Measurements from ENCODE around the gene TPGS2. TPM values are rescaled to one million over a fixed set of nuclear protein-coding genes. Genes with fewer than 3 reads are reported as not detected.
"Not testable (repeated sequence)": the region's sequence is repeated elsewhere in the genome, so short reads cannot be mapped to it uniquely, and the experiment has no call there.

TPGS2 gene
- total RNA-seq, 1 donor from 2014 or later: 93.8 TPM

- DNase-seq (ENCODE audit: low spot score in 2 of 2) (no peak), FAIRE-seq (no peak)
These were observed 48.1 kb downstream of the TPGS2 start for GRCh38 chr18:36780748-36781147.

GRCh38 chr18:36777566-36777965 is 51.2 kb downstream of the TPGS2 start:
- DNase-seq (ENCODE audit: low spot score in 2 of 2) (no peak), FAIRE-seq (no peak)

GRCh38 chr18:36776650-36777049 is 52.2 kb downstream of the TPGS2 start:
- no peak for FAIRE-seq
- no peak for DNase-seq (ENCODE audit: low spot score in 2 of 2)

GRCh38 chr18:36775396-36775795 is 53.4 kb downstream of the TPGS2 start:
- DNase-seq (ENCODE audit: low spot score in 2 of 2) (no peak), FAIRE-seq (no peak)

GRCh38 chr18:36772241-36772723 is 56.5 kb downstream of the TPGS2 start:
- no peak for DNase-seq (ENCODE audit: low spot score in 2 of 2)
- no peak for FAIRE-seq

GRCh38 chr18:36771245-36771644 is 57.6 kb downstream of the TPGS2 start:
- FAIRE-seq (no peak), DNase-seq (ENCODE audit: low spot score in 2 of 2) (no peak)

GRCh38 chr18:36770315-36770946 is 58.4 kb downstream of the TPGS2 start:
- DNase-seq (ENCODE audit: low spot score in 2 of 2) (no peak), FAIRE-seq (no peak)

GRCh38 chr18:36769611-36770314 is 59.0 kb downstream of the TPGS2 start:
- no peak for FAIRE-seq

GRCh38 chr18:36769172-36769571 is 59.6 kb downstream of the TPGS2 start:
- DNase-seq (ENCODE audit: low spot score in 2 of 2): no peak
- FAIRE-seq: no peak

More at GRCh38 chr18:36769611-36770314, 59.0 kb downstream of the TPGS2 start:
- DNase-seq (ENCODE audit: low spot score in 2 of 2): no peak

GRCh38 chr18:36766836-36767235 is 62.0 kb downstream of the TPGS2 start:
- DNase-seq (ENCODE audit: low spot score in 2 of 2) (no peak), FAIRE-seq (no peak)

GRCh38 chr18:36762965-36763364 is 65.8 kb downstream of the TPGS2 start:
- FAIRE-seq; DNase-seq (ENCODE audit: low spot score in 2 of 2): not testable (repeated sequence)

GRCh38 chr18:36762074-36762473 is 66.7 kb downstream of the TPGS2 start:
- FAIRE-seq: no peak

GRCh38 chr18:36761186-36761698 is 67.6 kb downstream of the TPGS2 start:
- no peak for FAIRE-seq
- DNase-seq (ENCODE audit: low spot score in 2 of 2): no peak

More at GRCh38 chr18:36762074-36762473, 66.7 kb downstream of the TPGS2 start:
- no peak for DNase-seq (ENCODE audit: low spot score in 2 of 2)

GRCh38 chr18:36760598-36760997 is 68.2 kb downstream of the TPGS2 start:
- DNase-seq (ENCODE audit: low spot score in 2 of 2) (no peak), FAIRE-seq (no peak)

- DNase-seq (ENCODE audit: low spot score in 2 of 2) (no peak), FAIRE-seq (no peak)
These were observed 69.5 kb downstream of the TPGS2 start for GRCh38 chr18:36759167-36759776.

- FAIRE-seq: no peak
These were observed 70.2 kb downstream of the TPGS2 start for GRCh38 chr18:36758623-36759022.

GRCh38 chr18:36757991-36758390 is 70.8 kb downstream of the TPGS2 start:
- FAIRE-seq (no peak), DNase-seq (ENCODE audit: low spot score in 2 of 2) (no peak)

More at GRCh38 chr18:36758623-36759022, 70.2 kb downstream of the TPGS2 start:
- DNase-seq (ENCODE audit: low spot score in 2 of 2): no peak

- DNase-seq (ENCODE audit: low spot score in 2 of 2) (peak; percentile 61 to 65), FAIRE-seq (peak; percentile 95)
These were observed 71.7 kb downstream of the TPGS2 start for GRCh38 chr18:36757081-36757480.

- FAIRE-seq: no peak
- no peak for DNase-seq (ENCODE audit: low spot score in 2 of 2)
These were observed 72.6 kb downstream of the TPGS2 start for GRCh38 chr18:36756242-36756641.

- DNase-seq (ENCODE audit: low spot score in 2 of 2) (no peak), FAIRE-seq (no peak)
These were observed 75.6 kb downstream of the TPGS2 start for GRCh38 chr18:36752929-36753865.
